Measurements from ENCODE around the gene CRX.
A peak's percentile ranks its signal among the peaks of the same experiment; 100 is the strongest.
"Not testable (repeated sequence)": the region's sequence is repeated elsewhere in the genome, so short reads cannot be mapped to it uniquely, and the experiment has no call there.

CRX gene

GRCh38 chr19:47821460-47822020 is at the start of gene CRX:
CRX (plus strand) TSS chr19:47821937; CDS start chr19:47834444, 12,507 bp downstream.
- DNase-seq, result no peak

- DNase-seq, result no peak
Measured at GRCh38 chr19:47776568-47776967, 45.2 kb upstream of the CRX start.

GRCh38 chr19:47777245-47778048 is 44.3 kb upstream of the CRX start:
- not testable (repeated sequence) for DNase-seq

- peak; percentile 38 to 73 for DNase-seq
Measured at GRCh38 chr19:47778049-47778953, 43.4 kb upstream of the CRX start, which contains the start of gene SELENOW. SELENOW (plus strand) TSS chr19:47778703; CDS start chr19:47778786, 83 bp downstream.

GRCh38 chr19:47778954-47779351 is 42.8 kb upstream of the CRX start:
- peak in 1 of 2 donors; percentile 4 for DNase-seq

GRCh38 chr19:47779524-47780214 is 42.1 kb upstream of the CRX start:
- DNase-seq, result no peak

- no peak for DNase-seq
Measured at GRCh38 chr19:47780215-47780551, 41.6 kb upstream of the CRX start.

GRCh38 chr19:47781590-47782262 is 40.0 kb upstream of the CRX start:
- no peak for DNase-seq

- DNase-seq, result no peak
Measured at GRCh38 chr19:47786566-47786965, 35.2 kb upstream of the CRX start.

- DNase-seq, result not testable (repeated sequence)
Measured at GRCh38 chr19:47787307-47787706, 34.4 kb upstream of the CRX start.

GRCh38 chr19:47789811-47790210 is 31.9 kb upstream of the CRX start:
- not testable (repeated sequence) for DNase-seq

GRCh38 chr19:47790398-47790814 is 31.3 kb upstream of the CRX start:
- peak; percentile 33 to 85 for DNase-seq

GRCh38 chr19:47792616-47793015 is 29.1 kb upstream of the CRX start:
- no peak for DNase-seq

- DNase-seq, result no peak
Measured at GRCh38 chr19:47794526-47794925, 27.2 kb upstream of the CRX start.

GRCh38 chr19:47796785-47797184 is 25.0 kb upstream of the CRX start:
- no peak for DNase-seq

- no peak for DNase-seq
Measured at GRCh38 chr19:47797996-47798903, 23.5 kb upstream of the CRX start.

GRCh38 chr19:47798904-47799266 is 22.9 kb upstream of the CRX start:
- DNase-seq, result no peak

GRCh38 chr19:47801270-47801669 is 20.5 kb upstream of the CRX start:
- no peak for DNase-seq

- DNase-seq, result no peak
Measured at GRCh38 chr19:47802521-47803043, 19.2 kb upstream of the CRX start.

GRCh38 chr19:47803148-47803547 is 18.6 kb upstream of the CRX start:
- DNase-seq, result not testable (repeated sequence)

GRCh38 chr19:47803671-47804070 is 18.1 kb upstream of the CRX start:
- not testable (repeated sequence) for DNase-seq
